Mucosa of gallbladder (tissue), 1 donor: Measurements from ENCODE around the gene EPS8L1. TPM values are rescaled to one million over a fixed set of nuclear protein-coding genes. Genes with fewer than 3 reads are reported as not detected.
"Not testable (repeated sequence)": the region's sequence is repeated elsewhere in the genome, so short reads cannot be mapped to it uniquely, and the experiment has no call there.

ENCODE experiments used
- DNase-seq: peaks from one replicate; pipeline ENCODE4 v3.0.0-alpha.2; 2020; ENCODE audit warnings: low spot score
- total RNA-seq: library from RNA; stranded (reverse); gene quantifications from one replicate; pipeline ENCODE4 v1.2.1, GENCODE V29; 2021
- donor health status: DM: no; HTN: no; CAD: no.

The EPS8L1 gene
- 127 TPM for total RNA-seq

DNA sequence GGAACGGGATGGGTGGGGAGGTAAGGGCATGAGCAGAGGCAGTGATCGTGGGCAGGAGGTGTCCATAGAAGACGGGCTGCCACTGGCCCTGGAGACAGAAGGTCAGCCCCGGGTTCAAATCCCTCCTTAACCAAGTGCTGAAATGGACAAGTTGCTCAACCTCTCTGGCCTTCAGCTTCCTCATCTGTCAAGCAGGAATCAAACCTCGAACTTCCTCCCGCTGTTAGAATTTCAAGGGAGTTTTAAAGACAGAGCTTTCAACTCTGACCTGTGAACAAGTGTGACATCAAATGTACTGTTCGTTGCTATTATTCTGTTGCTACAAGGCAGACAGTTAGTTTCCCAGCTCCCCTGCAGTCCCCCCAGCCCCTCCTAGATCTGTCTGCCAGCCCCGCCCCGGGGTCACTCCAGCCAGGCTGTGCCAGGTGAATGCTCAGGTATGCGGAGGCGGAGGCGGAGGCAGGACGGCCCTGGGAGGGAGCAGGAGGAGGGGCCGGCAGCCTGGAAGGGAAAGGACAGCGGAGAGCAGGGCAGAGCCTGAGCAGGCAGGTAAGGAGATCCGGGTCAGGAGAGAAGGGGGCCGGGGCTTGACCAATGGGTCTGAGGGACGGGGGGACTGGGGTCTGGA lies at the start of gene EPS8L1:
TSS of gene EPS8L1 (plus strand) at position 499 of the 628 bp plus-strand sequence. CDS start 576 bp downstream, outside the sequence.
- DNase-seq, result peak; percentile 78

DNA sequence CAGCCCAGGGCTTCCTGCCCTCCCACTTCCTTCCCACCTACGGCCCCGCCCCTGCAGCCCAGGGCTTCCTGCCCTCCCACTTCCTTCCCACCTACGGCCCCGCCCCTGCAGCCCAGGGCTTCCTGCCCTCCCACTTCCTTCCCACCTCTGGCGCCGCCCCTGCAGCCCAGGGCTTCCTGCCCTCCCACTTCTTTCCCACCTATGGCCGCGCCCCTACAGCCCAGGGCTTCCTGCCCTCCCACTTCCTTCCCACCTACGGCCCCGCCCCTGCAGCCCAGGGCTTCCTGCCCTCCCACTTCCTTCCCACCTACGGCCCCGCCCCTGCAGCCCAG lies 48.6 kb upstream of the EPS8L1 start:
- DNase-seq, result not testable (repeated sequence)

DNA sequence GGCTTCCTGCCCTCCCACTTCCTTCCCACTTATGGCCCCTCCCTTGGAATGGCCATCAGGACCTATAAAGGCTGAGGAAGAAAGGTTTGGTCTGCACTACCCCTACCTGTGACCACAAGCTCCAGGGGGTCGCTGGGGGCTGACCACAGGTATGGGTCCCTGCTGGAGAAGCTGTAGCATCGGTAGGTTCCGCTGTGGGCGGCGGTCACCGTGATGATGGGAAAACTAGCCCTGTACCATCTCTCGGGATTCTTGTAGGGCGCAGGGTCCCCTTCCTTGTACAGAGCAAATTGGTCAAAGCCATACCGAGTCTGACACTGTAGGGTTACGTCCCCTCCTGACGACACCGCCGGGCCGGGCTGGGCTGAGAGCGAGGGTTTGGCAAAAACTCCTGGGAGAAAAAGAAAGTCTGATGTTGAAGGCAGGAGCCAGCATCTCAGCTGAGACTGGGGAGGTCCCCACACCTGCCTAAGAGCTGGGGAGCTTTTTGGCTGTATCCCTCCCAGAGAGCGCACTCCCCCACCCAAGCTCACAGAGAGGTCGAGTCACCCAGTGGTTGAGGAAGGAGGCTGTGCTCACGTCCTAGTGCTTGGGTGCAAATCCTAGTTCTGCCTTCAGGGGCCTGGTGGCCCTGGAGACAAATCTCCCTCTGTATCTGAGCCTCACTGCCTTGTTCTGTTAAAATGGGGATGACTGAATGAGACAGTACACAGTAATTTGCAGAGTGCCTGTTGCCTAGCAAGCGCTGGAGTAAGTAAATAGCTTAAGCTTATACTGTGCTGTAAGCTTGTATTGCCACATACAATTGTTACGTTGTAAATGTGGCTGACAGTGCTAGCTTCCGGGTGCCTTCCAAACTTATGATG lies 48.0 kb upstream of the EPS8L1 start:
- DNase-seq, result no peak

DNA sequence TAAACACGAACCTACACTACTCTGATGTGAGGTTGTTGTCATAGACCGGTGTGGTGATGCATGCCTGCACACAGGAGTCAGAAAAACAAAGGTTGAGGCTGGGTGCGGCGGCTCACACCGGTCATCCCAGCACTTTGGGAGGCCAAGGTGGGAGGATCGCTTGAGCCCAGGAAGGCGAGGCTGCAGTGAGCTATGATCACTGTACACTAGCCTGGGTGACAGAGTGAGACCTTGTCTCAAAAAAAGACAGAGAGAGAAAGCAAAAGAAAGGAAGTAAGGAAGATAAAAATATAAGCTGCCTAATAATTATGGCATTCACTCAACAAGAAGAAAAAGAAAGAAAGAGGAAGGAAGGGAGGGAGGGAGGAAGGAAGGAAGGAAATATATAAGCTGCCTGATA lies 46.9 kb upstream of the EPS8L1 start:
- no peak for DNase-seq

DNA sequence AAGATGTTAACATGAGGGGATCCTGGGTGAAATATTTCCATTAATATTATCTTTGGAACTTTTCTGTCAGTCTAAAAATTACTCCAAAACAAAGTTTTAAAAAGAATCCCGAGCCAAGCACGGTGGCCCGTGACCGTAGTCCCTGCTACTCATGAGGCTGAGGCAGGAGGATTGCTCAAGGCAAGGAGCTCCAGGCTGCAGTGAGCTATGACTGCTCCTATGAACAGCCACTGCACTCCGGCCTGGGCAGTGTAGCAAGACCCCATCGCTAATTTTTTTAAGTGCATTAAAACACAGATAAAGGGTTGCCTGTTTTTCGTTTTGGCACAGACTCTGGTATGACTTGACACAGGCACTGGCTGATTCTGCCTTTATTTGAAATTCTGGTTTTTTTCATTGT lies 44.5 kb upstream of the EPS8L1 start:
- DNase-seq, result no peak

DNA sequence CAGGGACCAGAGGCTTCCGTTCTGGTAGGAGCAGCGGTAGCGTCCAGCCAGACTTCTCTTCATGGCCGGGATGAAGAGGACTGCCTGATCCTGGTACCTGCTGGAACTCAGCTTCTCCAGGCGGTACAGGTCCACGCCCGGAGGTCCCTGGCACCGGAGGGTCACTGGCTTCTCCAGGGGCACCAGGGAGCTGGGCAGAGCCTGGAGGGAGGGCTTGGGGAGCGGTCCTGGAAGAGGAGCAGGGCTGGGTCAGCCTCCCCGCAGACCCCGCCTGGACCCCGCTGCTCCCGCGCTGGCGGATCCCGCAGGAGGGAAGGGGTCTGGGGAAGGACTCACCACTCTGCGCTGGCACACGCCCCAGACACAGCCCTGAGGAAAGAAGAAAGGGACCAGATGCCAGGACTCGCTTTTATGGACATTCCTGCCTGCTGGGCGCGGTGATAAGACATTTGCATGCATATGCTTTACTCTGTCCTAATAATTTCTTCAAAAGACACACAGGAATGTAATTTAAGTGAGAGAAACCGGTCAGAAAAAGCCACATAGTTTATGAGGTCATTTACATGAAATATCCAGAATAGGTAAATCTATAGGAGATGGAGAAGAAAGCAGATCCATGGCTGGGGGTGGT lies 43.4 kb upstream of the EPS8L1 start:
- DNase-seq, result no peak

GRCh38 chr19:55032976-55033643 lies 42.6 kb upstream of the EPS8L1 start:
- DNase-seq, result not testable (repeated sequence)

DNA sequence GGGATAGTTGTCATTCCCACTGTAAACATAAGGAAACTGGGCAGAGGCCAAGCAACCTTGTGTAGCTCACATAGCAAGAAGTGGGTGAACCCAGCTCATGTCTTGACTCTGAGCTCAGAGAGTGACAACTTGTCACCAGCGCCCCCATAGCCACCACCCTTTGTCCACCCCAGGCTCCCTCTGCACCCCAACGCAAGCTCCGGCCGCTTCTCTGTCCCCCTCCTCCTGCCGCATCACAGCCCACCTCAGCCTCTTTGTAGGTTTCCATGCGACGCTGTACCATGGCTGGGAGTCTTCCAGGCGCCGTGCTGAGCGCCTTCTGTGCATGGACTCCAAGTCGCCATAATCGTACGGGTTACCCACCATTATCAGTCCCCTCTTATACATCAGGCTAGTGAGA lies 40.9 kb upstream of the EPS8L1 start:
- no peak for DNase-seq

GRCh38 chr19:55036058-55036457 lies 39.6 kb upstream of the EPS8L1 start:
- no peak for DNase-seq

GRCh38 chr19:55037603-55038002 lies 38.1 kb upstream of the EPS8L1 start:
- DNase-seq, result not testable (repeated sequence)

DNA sequence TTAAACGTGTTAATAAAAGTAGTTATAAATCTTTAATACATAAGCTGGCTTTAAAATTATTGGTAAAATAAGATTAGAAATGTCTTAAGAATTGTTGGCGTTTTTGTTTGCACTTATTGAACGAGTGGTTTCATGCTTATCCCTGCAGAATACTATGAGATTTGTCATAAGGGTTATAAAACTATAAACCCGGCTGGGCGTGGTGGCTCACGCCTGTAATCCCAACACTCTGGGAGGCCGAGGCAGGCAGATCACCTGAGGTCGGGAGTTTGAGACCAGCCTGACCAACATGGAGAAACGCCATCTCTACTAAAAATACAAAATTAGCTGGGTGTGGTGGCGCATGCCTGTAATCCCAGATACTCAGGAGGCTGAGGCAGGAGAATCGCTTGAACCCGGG lies 35.0 kb upstream of the EPS8L1 start:
- not testable (repeated sequence) for DNase-seq

DNA sequence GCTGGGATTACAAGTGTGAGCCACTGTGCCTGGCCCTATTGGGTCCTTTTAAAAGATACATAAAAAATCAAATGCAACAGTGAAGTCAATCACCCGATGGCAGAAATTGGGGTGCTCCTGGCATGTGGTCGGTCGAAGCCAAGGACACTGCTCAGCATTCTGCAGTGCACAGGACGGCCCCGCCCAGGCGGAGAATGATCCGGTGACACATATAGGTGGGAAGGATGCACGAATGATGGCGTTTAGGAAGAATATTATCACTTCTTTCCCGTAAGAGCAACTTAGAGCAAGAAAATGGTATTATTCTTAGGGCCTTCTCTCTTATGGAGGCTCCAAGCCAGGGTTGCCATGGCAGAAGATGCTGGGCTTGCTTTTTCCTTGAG lies 34.4 kb upstream of the EPS8L1 start:
- DNase-seq, result no peak

- no peak for DNase-seq
Measured at GRCh38 chr19:55041627-55042343, 33.9 kb upstream of the EPS8L1 start.

DNA sequence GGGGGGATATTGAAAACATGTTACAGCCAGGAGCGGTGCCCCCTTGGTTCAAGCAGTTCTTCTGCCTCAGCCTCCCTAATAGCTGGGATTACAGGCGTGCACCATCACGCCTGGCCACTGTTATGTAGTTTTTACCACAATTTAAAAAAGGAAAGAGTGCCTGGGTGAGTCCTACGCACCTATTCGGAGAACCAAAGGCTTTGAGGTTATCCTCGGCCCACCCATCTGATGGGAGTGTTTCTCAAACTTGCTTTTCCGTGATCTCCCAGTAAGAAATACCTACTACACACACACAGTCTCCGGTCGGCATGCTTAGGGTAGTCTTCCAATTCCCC lies 33.4 kb upstream of the EPS8L1 start:
- DNase-seq, result no peak

GRCh38 chr19:55042688-55043087 lies 33.0 kb upstream of the EPS8L1 start:
- no peak for DNase-seq

- no peak for DNase-seq
Measured at GRCh38 chr19:55044286-55044685, 31.4 kb upstream of the EPS8L1 start.

- DNase-seq, result no peak
Measured at GRCh38 chr19:55044771-55045716, 30.6 kb upstream of the EPS8L1 start.

- DNase-seq, result no peak
Measured at GRCh38 chr19:55046975-55047622, 28.6 kb upstream of the EPS8L1 start.

- no peak for DNase-seq
Measured at GRCh38 chr19:55047951-55048350, 27.7 kb upstream of the EPS8L1 start.

DNA sequence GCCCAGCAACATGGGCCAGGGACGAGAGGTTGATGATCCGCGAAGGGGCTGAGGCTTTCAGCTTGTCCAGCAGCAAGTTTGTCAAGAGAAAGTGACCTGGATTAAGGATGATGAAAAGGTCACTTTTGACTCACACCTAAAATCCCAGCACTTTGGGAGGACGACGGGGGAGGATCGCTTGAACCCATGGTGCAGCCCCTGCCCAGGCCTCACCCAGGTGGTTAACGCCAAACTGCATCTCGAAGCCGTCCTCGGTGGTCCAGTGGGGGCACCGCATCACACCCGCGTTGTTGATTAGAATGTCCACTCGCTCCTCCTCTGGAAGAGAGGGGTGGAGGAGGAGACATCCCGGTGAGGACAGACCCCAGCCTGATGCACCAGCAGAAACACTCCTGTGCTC lies 27.2 kb upstream of the EPS8L1 start:
- no peak for DNase-seq
